GM21576 (cell line): ENCODE data around the gene VRK1.

Experiments
- ATAC-seq: cut with Tn5 transposase; IDR thresholded peaks from one replicate; pipeline ENCODE4 v1.9.1; 2021; ENCODE audit warnings: mild to moderate bottlenecking, moderate library complexity; ENCODE audit not compliant: unreplicated experiment

The VRK1 gene

GRCh38 chr14:96821501-96821900 is 24.3 kb downstream of the VRK1 start:
- ATAC-seq: no peak

- ATAC-seq: no peak
These were observed 26.5 kb downstream of the VRK1 start for GRCh38 chr14:96823652-96824051.

DNA sequence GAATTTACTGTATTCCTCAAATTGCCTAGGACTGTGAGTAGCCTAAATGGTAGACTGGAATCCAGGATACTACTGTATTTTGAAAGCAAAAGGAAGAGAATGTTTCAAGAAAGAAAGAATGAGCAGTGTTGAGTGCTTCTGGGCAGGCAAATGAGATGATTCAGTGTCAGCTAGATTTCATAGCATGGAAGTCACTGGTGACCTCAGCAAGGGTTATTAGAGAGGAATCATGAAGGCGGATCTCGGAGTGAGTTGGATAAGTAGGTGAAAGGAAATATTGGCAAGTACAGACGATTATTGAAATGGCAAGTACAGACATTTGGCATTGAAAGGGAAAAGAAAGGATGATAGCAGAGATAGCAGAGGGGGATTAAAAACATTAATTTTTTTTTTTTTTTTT is 27.1 kb downstream of the VRK1 start:
- no peak for ATAC-seq

DNA sequence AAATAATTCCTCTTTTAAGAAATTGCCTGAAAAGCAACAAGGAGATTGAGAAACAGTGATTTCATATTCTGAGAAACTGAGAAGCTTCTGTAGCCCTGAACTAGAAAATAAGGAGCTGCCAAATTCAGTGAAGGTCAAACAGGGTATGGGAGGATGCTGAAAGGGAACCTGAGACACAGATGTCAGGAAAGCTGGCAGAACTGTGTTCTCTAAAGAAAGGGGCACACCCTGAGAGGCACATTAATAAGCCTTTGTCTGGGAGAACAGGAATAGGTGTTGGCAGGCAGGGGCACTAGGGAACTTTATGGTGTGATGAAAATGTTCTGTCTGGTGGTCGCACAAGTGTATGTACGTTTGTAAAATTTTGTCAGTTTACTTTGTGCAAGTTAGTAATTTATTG is 29.6 kb downstream of the VRK1 start:
- no peak for ATAC-seq

- ATAC-seq: no peak
These were observed 30.1 kb downstream of the VRK1 start for GRCh38 chr14:96827290-96827689.

DNA sequence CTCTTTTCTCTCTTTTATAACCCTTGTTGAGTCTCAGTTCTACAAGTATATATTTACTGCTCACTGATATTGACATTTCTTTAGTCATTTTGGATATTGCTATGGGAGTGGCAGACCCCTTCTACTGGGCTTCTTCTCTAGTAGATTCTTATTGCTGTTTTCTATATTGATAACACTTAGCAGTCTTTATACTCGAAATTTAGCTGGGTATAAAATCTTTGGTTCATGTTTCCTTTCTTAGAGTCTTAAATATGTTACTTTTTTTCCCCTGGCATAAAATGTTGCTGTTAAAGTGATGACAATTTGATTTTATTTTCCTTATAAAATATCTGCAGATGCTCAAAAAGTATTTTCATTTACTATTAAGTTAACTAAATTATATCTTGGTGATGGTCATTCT is 32.6 kb downstream of the VRK1 start:
- no peak for ATAC-seq

- ATAC-seq: no peak
These were observed 33.8 kb downstream of the VRK1 start for GRCh38 chr14:96830946-96831345.

DNA sequence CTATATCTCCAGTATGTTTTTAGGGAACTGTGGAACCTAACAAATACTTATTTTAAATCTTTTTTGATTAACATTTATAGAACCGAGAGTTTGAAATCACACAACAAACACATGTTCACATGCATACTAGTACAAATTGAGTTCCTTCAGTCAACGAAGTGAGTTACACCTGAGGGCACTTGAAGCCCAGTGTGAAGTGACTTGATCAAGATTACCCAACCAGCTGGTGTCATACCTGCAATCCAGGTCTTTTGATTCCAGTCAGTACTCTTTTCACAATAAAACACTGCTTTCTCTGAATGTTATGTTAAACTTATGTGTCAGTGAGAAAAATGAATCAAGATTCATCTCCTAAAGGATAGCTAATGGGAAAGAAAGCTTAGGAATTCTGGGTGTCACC is 35.2 kb downstream of the VRK1 start:
- ATAC-seq: no peak

DNA sequence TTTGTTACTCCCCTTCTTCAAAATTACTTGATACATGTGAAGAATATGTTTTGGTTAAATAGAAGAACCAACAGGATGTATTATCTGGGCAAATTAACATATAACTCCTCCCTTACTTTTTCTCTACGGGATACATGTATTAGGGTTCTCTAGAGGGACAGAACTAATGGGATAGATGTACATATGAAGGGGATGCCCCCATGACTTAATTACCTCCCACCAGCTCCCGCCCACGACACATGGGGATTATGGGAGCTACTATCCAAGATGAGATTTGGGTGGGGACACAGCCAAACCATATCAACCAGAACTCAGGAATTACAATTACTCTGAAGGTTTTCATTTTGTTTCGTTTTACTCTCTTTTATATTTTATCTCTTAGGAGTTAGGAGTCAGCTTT is 41.3 kb downstream of the VRK1 start:
- ATAC-seq: no peak

DNA sequence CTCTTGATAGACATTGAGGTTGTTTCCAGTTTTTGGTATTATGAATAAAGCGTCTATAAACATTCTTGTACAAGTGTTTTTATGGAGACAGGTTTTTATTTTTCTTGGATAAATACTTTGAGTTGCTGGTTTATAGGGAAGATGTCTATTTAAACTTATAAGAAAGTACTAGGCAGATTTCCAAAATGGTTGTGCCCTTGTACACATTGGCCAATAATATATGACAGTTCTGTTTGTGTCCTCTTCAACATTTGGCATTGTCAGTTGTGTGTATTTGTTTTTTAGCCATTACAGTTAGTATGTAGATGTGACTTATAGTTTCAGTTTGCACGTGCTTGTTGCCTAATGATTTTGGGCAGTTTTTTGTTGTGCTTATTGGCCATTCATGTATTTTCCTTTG is 42.1 kb downstream of the VRK1 start:
- no peak for ATAC-seq

GRCh38 chr14:96843137-96843536 is 46.0 kb downstream of the VRK1 start:
- ATAC-seq: no peak

GRCh38 chr14:96844857-96845570 is 47.8 kb downstream of the VRK1 start:
- no peak for ATAC-seq

DNA sequence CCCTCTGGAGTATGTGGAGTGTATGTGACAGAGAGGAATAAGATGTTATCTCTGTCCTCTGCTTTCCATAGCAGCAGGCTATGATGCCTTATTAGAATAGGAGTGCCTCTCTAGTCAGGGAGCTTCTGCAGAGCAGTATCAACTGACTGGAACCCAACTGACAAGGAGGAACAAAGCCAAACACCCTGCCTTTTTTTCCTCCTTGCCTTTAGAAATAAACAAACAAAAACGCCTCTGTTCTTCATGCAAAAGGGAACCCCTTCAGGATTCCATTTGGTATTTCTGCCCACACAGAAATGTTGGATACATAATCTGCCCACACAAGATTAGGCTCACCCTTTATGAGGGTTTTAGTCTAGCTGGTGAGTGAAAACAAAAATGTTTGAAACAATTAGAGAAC is 50.3 kb downstream of the VRK1 start:
- no peak for ATAC-seq

DNA sequence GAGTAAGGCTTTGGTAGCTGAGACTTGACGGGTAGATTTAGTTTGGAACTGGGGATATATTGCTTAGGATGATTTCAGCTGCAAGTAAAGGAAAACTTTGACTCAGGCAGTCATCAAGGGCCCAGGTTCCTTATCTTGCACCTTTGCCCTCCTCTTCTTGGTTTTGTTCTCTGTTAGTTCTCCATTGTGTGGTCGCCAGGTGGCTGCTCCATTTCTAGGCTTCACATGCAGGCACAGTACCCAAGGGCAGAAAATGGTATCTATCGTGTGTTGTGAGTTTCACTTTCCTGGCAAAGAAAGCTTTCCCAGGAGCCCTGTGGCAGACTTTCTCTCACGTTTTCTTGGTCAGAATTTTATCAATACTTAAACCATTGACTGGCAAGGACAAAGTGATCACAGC is 50.8 kb downstream of the VRK1 start:
- no peak for ATAC-seq

DNA sequence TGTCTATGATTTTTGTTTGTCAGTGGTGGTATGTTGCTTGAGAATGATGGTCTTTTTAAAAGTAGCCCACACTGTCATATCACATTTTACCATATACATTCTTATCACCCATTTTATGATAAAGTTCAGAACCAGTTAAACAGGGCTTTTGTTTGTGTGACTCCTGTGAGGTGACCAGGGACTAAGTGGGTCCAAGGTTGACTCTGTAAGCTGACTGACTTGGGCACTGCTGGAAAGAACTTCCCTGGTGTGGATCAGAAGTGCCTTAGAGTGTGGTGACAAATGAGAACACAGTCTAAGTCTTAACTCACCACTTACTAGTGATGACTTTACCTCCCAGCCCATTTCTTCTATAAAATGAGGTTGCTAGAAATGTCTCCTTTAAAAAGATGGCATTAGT is 52.6 kb downstream of the VRK1 start:
- ATAC-seq: no peak

DNA sequence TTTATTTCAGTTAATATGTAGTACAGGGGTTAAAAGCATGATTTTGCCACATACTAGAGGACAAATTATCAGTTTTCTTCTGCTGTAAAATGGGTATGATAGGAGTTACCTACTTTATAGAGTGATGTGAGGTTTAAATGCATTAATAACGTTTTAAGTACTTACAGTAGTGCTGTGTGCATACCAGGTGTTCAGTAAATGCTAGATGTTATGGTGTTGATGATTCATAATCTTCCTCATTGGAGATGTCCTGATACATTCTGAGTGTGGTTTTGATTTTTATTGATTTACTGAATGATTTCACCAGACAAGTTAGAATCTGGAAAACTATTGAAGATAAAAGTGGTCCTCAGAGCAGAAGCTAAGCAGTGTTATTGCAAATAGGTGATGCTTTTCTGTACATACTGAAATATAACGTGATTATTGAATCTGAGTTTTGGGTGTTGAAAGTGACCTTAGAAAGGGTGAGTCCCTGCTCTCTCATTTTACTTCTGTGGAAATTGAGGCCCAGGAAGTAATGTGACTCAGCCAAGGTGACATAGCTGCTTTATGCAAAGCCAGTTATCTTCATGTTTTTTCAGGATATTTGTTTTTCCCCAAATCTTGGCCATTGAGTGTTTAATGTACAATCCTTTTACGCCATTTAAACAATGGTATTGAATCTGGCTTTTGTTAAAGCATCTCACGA is 54.7 kb downstream of the VRK1 start:
- ATAC-seq: no peak

GRCh38 chr14:96852823-96853422 is 55.7 kb downstream of the VRK1 start:
- no peak for ATAC-seq

DNA sequence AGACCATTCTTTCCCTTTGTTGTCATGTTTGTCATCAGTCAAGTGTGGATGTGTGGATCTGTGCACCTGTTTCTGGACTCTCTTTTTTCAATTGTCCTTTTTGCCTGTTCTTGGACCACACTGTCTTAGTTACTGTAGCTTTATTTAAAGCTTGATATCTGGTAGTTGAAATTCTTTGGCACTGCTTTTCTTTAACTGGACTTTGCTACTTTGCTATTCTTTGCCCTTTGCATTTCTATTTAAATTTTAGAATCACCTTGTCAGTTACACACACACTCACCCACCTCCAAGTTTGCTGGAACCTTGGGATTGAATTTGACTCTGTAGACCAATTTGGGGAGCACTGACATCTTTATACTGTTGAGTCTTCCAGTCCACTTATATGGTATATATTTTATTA is 61.5 kb downstream of the VRK1 start:
- ATAC-seq: no peak

DNA sequence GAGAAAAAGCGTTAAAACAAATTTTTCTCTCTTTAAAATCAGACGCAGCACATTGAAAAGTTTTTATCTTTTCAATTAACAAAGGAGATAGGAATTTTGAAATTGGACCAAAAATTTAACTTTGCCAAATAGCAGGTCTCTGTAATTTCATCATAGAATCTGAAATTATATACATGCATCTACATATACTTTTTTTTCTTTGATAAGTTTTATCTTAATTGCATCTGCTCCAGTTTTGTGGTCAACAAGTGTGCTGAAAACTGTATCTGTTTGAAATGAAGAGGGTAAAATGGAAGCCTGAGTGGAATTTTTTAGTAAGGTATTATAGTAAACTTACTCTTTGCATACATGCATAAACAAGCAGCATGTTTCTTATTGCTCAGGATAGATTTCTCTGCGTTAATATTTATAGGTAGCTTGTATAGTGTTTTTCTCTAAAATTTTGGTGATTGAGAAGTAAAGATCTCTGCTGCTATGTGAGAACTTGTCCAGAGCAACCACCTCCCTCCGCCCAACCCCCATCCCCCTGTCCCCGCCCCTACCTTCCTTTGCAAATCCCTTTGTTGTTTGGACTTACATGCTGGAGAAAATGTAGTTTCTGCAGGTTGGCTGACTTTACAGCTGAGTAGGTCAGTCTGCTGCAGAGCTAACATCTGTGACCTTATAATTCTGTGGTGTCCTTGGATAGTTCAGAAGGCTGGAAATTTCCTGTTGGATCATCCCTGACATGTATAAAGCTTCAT is 64.6 kb downstream of the VRK1 start:
- no peak for ATAC-seq

- ATAC-seq: no peak
These were observed 66.3 kb downstream of the VRK1 start for GRCh38 chr14:96863327-96863985.

DNA sequence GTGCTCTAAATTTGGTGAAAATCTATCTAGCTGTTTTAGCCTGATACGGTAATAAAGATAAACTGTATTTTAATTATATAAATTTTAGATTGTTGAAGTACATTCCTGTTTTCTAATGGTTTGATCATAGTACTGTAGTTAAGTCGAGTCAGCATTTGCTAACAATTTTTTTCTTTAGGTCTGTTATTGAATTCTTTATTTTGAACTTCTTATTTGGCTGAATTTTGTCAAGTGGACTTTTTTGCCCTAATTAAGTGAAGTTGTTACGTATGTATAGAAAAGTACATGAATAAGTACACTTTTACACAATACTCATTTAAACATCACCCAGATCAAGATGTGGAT is 66.8 kb downstream of the VRK1 start:
- ATAC-seq: no peak
